Measurements from ENCODE around the gene ADGRL1. TPM values are rescaled to one million over a fixed set of nuclear protein-coding genes. Genes with fewer than 3 reads are reported as not detected.

The ADGRL1 gene
- total and polyA plus RNA-seq, 9 of the 15 experiments (the other 6 are each of a cell fraction or from before 2014, with no cell fraction given) = 0.14 to 37.0 (median 8.6) TPM

- peak; percentile 92 for TF ChIP-seq HDAC3 (IDR thresholded peaks at IDR 0.05; ENCODE audit: borderline replicate concordance, partially characterized antibody)
- peak; percentile 80 for TF ChIP-seq ATF3 (IDR thresholded peaks at IDR 0.05)
- TF ChIP-seq ATF3 (CRISPR knock-in tag; conservative IDR thresholded peaks at IDR 0.05) = no peak
- peak; percentile 80 for TF ChIP-seq CCNT2 (IDR thresholded peaks at IDR 0.05; ENCODE audit: borderline replicate concordance, extremely low read depth, insufficient read length, low read depth, low read length)
- TF ChIP-seq ZNF583 (CRISPR knock-in tag; IDR thresholded peaks at IDR 0.05) = no peak
- peak; percentile 84 for TF ChIP-seq GATA2 (CRISPR knock-in tag; IDR thresholded peaks at IDR 0.05)
- TF ChIP-seq MXD1 (CRISPR knock-in tag; IDR thresholded peaks at IDR 0.05; ENCODE audit: borderline replicate concordance, poor library complexity, severe bottlenecking) = no peak
- TF ChIP-seq RUNX1 (IDR thresholded peaks at IDR 0.05; ENCODE audit: low read depth) = no peak
- TF ChIP-seq CREB3L1 (IDR thresholded peaks at IDR 0.05; ENCODE audit: borderline replicate concordance, low read depth) = no peak
- 0 out of 2 replicates have a peak, but pooled peaks have one; percentile 34 for TF ChIP-seq ZBTB2 (IDR thresholded peaks at IDR 0.05)
- TF ChIP-seq XRCC5 (IDR thresholded peaks at IDR 0.05; ENCODE audit: low read depth, low read length) = no peak
- peak; percentile 60 for TF ChIP-seq MITF (IDR thresholded peaks at IDR 0.05)
- TF ChIP-seq SP2 (IDR thresholded peaks at IDR 0.05; ENCODE audit: extremely low read depth, low read depth, low read length, poor library complexity, severe bottlenecking) = no peak
- TF ChIP-seq CSDE1 (IDR thresholded peaks at IDR 0.05) = no peak
- TF ChIP-seq PREB (CRISPR knock-in tag; IDR thresholded peaks at IDR 0.05) = no peak
- peak; percentile 71 for TF ChIP-seq TFAP4 (CRISPR knock-in tag; IDR thresholded peaks at IDR 0.05; ENCODE audit: borderline replicate concordance)
- TF ChIP-seq STAT5A (IDR thresholded peaks at IDR 0.05; ENCODE audit: borderline replicate concordance, low read length) = peak; percentile 81
- TF ChIP-seq FOXK1 (CRISPR knock-in tag; IDR thresholded peaks at IDR 0.05; ENCODE audit: borderline replicate concordance) = no peak
Measured at GRCh38 chr19:14142262-14143190, 63.4 kb downstream of the ADGRL1 start (continued).
